ENCODE measurements around the gene NOSTRIN. TPM values are rescaled to one million over a fixed set of nuclear protein-coding genes. Genes with fewer than 3 reads are reported as not detected.
A peak's percentile ranks its signal among the peaks of the same experiment; 100 is the strongest.
"Not testable (repeated sequence)": the region's sequence is repeated elsewhere in the genome, so short reads cannot be mapped to it uniquely, and the experiment has no call there.

NOSTRIN gene
- polyA plus RNA-seq, 4 donors: 12.4 to 38.5 (median 32.1) TPM

DNA sequence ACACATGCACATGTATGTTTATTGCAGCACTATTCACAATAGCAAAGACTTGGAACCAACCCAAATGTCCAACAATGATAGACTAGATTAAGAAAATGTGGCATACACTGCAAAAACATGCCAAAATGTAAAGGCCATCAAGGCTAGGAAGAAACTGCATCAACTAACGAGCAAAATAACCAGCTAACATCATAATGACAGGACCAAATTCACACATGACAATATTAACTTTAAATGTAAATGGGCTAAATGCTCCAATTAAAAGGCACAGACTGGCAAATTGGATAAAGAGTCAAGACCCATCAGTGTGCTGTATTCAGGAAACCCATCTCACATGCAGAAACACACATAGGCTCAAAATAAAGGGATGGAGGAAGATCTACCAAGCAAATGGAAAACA, 64.7 kb downstream of the NOSTRIN start:
- DNase-seq (ENCODE audit: low read depth in 4 of 4, low spot score in 3 of 4): not testable (repeated sequence)

DNA sequence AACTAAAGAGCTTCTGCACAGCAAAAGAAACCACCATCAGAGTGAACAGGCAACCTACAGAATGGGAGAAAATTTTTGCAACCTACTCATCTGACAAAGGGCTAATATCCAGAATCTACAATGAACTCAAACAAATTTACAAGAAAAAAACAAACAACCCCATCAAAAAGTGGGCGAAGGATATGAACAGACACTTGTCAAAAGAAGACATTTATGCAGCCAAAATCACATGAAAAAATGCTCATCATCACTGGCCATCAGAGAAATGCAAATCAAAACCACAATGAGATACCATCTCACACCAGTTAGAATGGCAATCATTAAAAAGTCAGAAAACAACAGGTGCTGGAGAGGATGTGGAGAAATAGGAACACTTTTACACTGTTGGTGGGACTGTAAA, 67.9 kb downstream of the NOSTRIN start:
- DNase-seq (ENCODE audit: low read depth in 4 of 4, low spot score in 3 of 4): not testable (repeated sequence)

DNA sequence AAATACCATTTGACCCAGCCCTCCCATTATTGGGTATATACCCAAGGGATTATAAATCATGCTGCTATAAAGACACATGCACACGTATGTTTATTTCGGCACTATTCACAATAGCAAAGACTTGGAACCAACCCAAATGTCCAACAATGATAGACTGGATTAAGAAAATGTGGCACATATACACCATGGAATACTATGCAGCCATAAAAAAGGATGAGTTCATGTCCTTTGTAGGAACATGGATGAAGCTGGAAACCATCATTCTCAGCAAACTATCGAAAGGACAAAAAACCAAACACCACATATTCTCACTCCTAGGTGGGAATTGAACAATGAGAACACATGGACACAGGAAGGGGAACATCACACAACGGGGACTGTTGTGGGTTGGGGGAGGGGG, 68.4 kb downstream of the NOSTRIN start:
- DNase-seq (ENCODE audit: low read depth in 4 of 4, low spot score in 3 of 4): not testable (repeated sequence)

DNA sequence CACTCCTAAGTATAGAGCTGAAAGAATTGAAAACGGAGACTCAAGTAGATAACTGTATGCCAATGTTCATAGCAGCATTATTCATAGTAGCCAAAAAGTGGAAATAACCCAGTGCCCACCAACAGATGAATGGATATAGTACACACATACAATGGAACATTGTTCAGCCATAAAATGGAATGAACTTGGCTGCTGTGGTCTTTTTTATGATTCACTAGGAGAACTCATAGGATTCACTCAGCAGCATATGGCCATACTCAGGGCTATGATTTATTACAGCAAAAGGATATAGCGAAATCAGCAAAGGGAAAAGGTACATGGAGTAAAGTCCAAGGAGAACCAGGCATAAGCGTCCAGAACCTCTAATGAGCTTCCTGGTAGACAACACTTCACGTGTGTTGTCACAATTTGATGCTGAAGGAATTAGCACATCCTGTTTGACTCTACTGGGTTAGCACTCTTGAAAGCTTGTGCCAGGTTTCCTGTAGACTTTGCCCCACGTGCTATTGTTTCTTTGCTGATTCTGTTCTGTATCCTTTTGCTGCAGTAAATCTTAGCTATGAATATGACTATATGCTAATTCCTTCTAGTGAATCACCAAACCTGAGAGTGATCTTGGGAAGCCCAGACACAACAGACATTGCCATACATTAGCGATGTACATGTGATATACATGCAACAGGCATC, 72.1 kb downstream of the NOSTRIN start:
- DNase-seq (ENCODE audit: low read depth in 4 of 4, low spot score in 3 of 4): no peak

DNA sequence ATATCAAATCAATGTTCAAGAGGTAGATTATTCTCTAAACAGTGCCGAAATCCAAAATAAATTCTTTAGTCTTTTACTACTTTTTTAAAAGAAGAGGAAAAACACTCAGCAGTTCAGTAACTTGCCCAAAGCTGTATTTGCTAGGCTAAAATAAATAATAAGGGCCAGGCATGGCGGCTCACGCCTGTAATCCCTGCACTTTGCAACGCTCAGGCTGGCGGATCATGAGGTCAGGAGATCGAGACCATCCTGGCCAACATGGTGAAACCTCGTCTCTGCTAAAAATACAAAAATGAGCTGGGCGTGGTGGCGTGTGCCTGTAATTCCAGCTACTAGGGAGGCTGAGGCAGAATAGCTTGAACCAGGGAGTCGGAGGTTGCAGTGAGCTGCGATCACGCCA, 79.7 kb downstream of the NOSTRIN start:
- DNase-seq (ENCODE audit: low read depth in 4 of 4, low spot score in 3 of 4): not testable (repeated sequence)

DNA sequence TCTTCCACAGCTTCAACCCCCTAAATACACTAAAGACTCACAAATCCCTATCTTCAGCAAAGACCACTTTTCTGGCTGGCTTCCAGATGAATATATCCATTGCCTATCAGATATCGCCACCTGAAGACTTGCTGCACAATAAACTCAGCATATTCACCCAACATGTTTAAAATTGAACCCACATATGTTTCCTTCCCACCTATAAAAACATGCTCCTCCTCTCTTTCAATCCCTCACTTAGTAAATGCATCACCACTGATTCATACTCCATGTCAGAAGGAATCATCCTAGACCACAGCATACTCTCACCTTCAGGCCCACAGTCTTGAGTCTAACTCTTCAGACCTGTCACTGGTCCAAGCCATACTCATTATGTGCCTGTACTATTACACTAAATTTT, 82.5 kb downstream of the NOSTRIN start:
- no peak for DNase-seq (ENCODE audit: low read depth in 4 of 4, low spot score in 3 of 4)

DNA sequence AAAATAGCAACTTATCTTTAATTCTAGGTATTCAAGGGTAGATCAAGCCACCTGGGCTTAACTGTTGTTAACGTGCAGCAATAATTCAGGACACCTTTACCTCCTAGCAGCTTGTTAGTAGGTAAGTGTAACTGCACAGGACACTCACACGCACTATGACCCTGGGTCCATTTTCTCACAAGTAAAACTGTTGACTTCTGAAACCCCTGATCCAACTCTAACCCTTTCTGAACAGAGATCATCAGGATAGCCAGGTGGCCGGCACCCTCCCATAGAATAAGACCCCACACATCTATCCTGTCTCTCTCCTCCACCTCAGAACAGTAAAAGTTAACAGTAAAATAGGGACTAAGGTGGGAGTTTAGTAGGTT, 87.2 kb downstream of the NOSTRIN start:
- DNase-seq (ENCODE audit: low read depth in 4 of 4, low spot score in 3 of 4): no peak

DNA sequence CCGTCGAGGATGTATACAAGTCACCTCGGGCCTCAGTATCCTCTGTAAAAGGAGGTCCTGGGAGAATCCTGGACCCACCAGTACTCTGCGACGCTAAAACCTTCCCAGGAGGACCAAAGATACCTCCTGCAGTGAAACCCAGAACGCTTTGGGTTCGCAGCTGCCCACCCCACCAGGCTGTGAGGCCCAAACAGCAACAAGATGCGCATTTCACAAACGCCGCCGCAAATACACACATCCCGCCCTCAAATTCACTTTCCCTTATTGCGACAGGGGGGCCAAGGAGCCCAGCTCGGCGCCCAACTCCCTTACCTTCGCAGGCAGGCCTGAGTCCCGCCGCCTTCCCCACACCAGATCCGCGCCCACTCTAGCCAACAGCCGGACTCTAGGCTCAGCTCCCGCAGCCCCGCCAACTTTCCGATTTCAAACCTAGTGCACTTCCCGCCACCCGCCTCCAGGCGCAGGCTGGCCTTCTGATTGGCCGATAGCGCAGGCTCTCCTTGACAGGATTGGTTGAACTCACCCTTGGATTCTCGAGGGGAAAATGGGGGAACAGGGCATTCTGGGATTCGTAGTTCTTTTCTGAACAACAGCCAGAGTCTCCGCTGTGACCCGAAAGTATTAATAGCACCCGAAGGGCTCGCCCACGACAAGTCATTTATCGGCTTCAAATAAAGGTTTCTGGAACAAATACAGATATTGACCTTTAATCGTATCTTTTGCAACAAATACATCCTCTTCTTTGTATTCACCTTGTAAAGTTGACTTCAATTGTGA, 87.8 kb downstream of the NOSTRIN start, which contains the start of gene SPC25:
Gene SPC25, minus strand, starts transcription at position 425 of the 777 bp plus-strand sequence. CDS start 911 bp downstream, outside the sequence.
- DNase-seq (ENCODE audit: low read depth in 4 of 4, low spot score in 3 of 4): peak; percentile 74 to 84 (median 80)

DNA sequence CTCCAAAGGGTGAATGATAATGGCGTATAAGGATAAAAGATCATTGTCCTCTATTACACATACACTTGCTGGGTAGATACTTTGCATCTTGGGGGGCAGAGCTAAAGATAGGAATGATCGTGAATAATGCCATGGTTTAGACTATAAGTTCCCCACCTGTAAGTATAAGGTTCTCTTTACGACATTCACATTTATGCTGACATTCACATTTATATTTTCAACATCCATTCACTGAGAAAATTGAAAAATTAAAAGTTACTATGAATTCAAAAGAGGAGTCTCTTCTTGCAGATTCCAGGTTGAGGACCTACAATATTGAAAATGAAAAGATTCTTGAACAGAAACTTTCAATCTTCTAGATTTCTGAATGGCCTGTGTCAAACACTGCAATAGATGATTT, 89.9 kb downstream of the NOSTRIN start:
- DNase-seq (ENCODE audit: low read depth in 4 of 4, low spot score in 3 of 4): no peak

DNA sequence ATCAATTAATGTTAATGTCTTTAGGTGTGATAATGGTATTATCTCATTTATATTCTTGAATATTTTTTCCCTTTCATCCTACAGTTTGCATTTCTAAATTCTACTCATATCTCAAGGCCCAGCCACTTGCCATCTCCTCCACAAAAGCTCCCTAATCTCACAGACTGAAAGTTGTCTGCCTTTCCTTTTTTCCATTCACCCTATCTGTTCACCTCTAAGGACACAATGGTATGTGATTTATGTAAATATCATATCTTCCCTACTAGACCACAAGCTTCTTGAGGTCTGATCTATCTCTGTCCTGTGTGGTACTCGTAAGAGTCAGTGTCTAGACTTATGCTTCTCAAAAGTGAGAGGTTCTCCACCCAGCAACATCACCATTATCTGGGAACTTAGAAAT, 91.7 kb downstream of the NOSTRIN start:
- DNase-seq (ENCODE audit: low read depth in 4 of 4, low spot score in 3 of 4): no peak

DNA sequence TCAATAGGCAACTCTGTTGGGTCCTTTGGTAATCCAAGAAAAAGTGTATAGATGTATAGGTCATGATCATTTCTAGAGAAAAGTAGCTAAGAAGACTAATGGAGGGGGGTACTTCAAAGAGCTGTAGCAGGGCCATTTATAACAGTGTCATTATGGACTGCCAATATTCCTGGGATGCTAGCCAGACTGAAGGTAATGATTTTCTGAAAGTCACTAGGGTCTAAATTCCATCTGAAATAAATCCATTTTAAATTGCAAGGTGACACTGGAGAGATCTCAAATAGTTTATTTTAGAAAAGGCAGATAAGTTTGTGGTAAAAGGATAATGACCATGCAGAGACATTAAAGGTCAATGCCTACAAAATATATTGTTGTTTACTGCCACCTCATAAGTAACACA, 92.3 kb downstream of the NOSTRIN start:
- no peak for DNase-seq (ENCODE audit: low read depth in 4 of 4, low spot score in 3 of 4)

DNA sequence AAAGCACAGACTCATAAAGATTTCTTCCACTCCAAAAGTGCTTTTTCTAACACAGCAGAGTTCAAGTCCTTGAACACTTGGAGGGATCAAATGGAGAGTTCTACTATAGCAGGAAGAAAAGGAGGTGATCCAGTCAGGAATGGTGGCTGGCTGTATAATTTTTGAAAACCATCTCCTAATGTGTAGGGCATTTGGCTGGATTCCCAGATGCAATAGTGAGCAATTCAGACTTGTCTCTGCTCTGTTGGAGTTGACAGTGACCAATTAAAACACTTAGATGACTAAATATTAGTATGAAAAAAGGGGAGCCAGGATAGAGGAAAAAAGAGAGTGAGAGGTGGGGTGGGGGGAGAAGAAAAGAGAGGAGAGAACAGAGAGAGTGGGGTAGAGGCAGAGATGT, 93.3 kb downstream of the NOSTRIN start:
- DNase-seq (ENCODE audit: low read depth in 4 of 4, low spot score in 3 of 4): no peak

DNA sequence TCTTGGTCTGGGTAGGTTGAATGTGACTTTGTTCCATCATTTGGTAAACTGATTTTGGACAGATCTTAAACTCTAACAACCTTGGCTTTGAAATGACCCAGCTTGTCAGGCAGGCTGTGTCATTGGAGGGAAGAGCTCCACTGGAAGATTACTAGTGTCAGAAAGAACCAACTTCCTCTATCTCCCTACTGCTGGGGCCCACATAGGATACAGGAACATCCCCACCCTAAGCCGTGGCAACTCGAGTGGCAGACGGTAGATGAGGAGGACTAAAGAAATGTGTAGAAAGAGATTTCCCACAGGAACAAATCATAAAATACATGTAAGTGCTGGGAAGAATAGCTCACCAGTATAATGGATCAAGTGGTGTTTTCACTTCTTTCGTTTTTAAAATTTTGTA, 94.3 kb downstream of the NOSTRIN start:
- DNase-seq (ENCODE audit: low read depth in 4 of 4, low spot score in 3 of 4): no peak

DNA sequence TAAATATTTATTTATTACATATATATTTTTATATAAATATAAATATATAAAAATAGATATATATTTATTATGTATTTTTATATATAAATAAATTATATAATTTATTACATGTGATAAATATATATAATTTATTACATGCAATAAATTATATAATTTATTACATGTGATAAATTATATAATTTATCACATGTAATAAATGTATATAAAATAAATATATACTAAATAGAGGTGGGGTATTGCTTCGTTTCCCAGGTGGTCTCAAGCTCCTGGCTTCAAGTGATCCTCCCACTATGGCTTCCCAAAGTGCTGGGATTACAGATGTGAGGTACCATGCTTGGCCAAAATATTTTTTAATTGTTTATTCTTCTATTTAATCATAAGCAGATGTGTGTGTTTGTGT, 95.0 kb downstream of the NOSTRIN start:
- no peak for DNase-seq (ENCODE audit: low read depth in 4 of 4, low spot score in 3 of 4)

DNA sequence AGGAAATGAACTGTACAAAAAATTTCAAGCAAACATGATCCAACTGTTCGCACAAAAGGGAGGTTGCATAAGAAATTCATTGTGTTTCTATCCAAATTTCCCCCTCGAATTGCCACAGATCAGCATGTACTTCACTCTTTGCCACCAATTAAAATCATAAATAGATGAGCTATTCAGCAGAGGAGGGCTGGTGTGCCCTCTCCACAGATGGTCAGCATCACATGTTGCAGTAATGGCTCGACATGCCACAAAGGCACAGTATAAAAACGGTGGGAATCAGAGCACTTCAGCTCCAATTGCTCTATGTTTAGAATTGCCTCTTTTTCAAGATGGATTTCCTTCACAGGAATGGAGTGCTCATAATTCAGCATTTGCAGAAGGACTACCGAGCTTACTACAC, 98.6 kb downstream of the NOSTRIN start, which contains the start of gene G6PC2:
Gene G6PC2, plus strand, starts transcription at position 289 of the 400 bp plus-strand sequence. Its CDS starts 41 bp downstream, at position 330.
- no peak for DNase-seq (ENCODE audit: low read depth in 4 of 4, low spot score in 3 of 4)

DNA sequence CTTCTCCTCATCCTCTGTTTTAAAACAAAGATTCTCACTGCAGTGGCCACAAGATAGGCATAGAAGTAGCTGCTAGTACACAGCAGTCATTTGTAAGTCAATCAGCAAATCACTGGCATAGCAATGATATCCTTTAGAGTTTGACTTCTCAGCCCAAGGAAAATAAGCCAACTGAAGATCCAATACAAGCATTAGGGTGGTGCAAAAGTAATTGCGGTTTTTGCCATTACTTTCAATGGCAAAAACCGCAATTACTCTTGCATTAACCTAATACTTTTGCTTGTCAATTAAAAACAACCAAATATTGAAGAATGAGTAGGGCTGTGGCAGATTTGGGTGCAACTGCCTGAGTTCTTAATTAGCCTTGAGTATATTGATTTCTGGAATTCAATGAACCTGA, 101.5 kb downstream of the NOSTRIN start:
- DNase-seq (ENCODE audit: low read depth in 4 of 4, low spot score in 3 of 4): no peak

DNA sequence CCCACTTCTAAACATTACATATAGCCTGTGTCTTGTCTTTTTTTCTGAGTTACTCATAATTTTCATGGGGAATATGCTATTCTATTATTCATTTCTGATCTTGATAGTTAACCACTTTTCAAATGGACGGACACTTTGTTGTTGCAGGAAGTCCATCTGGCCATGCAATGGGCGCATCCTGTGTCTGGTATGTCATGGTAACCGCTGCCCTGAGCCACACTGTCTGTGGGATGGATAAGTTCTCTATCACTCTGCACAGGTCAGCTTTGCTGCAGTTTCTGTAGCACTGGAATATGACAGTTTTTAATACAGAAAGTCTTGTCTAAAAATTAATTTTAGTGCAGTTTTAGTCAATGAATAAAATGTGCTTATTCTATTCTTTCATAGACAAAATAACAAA, 101.9 kb downstream of the NOSTRIN start:
- DNase-seq (ENCODE audit: low read depth in 4 of 4, low spot score in 3 of 4): no peak

DNA sequence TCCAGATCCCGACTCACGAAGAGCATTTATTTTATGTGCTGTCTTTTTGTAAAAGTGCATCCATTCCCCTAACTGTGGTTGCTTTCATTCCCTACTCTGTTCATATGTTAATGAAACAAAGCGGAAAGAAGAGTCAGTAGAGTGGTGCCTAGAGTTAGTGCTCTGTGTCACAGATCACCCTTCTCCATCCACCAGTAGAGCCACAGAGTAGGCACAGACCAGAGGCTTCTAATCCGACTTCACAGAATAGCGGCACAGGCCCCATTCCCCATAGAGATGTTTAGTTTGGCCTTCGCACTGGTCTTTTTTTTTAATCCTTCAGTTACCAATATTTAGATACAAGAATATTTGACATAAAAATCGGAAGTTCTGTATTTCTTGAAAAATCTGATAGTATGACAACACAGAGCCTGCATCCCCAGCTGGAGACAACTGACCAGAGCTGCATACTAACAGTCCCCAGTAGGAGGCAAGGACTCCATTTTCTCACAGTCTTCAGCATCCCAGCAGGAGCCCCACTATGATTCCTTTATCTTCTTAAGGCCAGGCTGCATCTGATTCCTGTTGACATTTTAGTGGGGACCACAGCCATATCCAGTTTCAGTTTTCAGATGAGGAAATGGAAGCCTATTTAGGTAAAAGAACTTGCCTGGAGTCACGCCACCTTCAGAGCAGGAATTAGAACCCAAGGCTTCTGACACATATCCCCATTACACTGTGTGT, 105.7 kb downstream of the NOSTRIN start:
- DNase-seq (ENCODE audit: low read depth in 4 of 4, low spot score in 3 of 4): no peak

DNA sequence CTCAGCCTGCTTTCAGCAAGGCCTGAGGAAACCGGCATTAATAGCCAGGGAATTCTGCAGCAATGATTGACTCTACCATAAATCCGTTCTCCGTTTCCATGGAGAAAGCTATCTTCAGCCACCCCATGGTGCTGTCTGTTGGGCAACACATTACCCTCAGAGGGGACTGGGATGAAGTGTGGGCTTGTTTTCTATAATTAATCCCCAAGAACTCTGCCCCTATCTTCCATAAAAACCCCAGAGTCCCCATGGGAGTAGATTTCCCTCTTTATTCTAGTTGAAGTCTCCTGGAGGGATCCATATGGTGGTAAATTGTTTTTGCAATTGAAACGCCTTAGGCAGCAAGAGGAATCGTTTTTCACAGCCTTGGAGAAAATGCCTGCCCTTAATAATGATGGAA, 107.9 kb downstream of the NOSTRIN start:
- no peak for DNase-seq (ENCODE audit: low read depth in 4 of 4, low spot score in 3 of 4)

DNA sequence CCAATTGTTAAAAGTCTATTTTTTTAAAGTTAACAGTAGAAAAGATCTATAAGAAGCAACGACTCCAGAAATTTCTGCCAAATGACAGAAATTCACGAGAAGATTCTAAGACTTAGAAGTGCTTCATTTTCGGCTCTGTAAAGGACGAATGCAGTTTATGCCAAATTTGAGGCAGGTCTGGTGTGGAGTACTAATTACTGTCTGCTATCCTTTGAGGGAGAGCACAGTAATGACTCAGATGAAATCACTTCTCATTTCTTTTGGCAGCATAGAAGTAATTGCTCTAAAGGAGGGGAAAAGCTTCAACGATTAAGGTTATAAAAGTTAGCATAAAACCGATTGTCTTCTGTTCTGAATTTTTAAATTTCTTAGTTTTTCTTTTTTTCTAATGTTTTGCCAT, 110.0 kb downstream of the NOSTRIN start:
- no peak for DNase-seq (ENCODE audit: low read depth in 4 of 4, low spot score in 3 of 4)

DNA sequence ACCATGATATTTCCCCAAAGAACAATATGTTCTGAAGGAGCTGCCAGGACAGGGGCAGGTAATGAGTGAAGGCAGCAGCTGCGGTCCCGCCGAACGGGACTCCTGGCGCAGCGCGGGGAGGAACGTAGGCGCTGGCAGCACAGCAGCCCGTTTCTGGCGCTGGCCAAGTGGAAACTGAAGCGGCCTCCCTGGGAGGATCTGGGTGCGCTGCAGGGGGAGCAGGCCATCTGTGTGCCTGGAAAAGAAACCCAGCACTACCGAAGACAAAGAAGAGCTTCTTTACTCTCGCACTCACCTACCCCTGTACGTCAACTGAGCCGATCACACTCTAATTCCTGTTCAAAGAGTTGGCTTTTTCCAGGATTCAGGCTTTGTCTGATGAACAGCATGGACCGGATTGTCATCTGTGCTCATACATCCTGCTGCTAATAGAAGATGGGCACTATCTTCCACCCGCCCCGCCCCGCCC, 110.5 kb downstream of the NOSTRIN start:
- DNase-seq (ENCODE audit: low read depth in 4 of 4, low spot score in 3 of 4): no peak
